Heart right ventricle (tissue), 16 donors: ENCODE results near the gene NUAK1. TPM values are rescaled to one million over a fixed set of nuclear protein-coding genes. Genes with fewer than 3 reads are reported as not detected.

ENCODE experiments used
- ATAC-seq, 8 donors: fragments of 200-7000 bp; cut with Tn5 transposase; one replicate each; pipeline ENCODE4 v1.9.1; 2020; ENCODE audit warnings: mild to moderate bottlenecking in 8 of 8, moderate library complexity in 8 of 8, moderate number of reproducible peaks in 1 of 8
- DNase-seq, 2 donors: peaks; one replicate each; pipeline ENCODE4 v3.0.0-alpha.2; 2020
- H3K27ac ChIP-seq, 10 donors: fragments of 200-600 bp; sonication (generic) in 2 of 10; one replicate each; pipeline versions ENCODE4 v1.5.0 to v1.8.0; 2020 to 2022; ENCODE audit warnings: mild to moderate bottlenecking in 3 of 10
- H3K27me3 ChIP-seq, 7 donors: fragments of 200-600 bp; one replicate each; pipeline ENCODE4 v1.8.0; 2021 to 2022; ENCODE audit warnings: mild to moderate bottlenecking in 2 of 7
- H3K36me3 ChIP-seq, 9 donors: fragments of 200-600 bp; sonication (generic) in 1 of 9; one replicate each; pipeline versions ENCODE4 v1.5.0 to v1.8.0; 2020 to 2022; ENCODE audit warnings: mild to moderate bottlenecking in 2 of 9
- H3K4me1 ChIP-seq, 9 donors: fragments of 200-600 bp; sonication (generic) in 1 of 9; one replicate each; pipeline versions ENCODE4 v1.5.0 to v1.8.0; 2020 to 2022; ENCODE audit warnings: mild to moderate bottlenecking in 4 of 9
- H3K4me3 ChIP-seq, 10 donors: fragments of 200-600 bp; sonication (generic) in 2 of 10; one replicate each; pipeline versions ENCODE4 v1.5.0 to v1.8.0; 2020 to 2022; ENCODE audit warnings: mild to moderate bottlenecking in 7 of 10, moderate library complexity in 2 of 10
- H3K9me3 ChIP-seq, 11 donors: fragments of 200-600 bp in 10 of 11; sonication (generic) in 2 of 11; one replicate each; pipeline versions ENCODE4 v1.5.0 to v1.8.0; 2013 to 2022; ENCODE audit warnings: mild to moderate bottlenecking in 2 of 11, control low read depth in 1 of 11, moderate library complexity in 1 of 11
- CTCF ChIP-seq, 9 donors: fragments of 200-600 bp; sonication (generic) in 2 of 9; IDR thresholded peaks; one replicate each; pipeline versions ENCODE4 v1.5.0 to v1.8.0; 2021 to 2022; ENCODE audit warnings: antibody characterized with exemption in 9 of 9, mild to moderate bottlenecking in 5 of 9, moderate library complexity in 1 of 9
- WGBS, 2 donors: extraction: QIAGEN DNeasy Blood & Tissue Kit; methylation state at CpG; one replicate each; pipeline ENCODE4 v1.1.7; 2013; ENCODE audit warnings: inconsistent platforms in 1 of 2; 5-methylcytosine and 5-hydroxymethylcytosine counted together
- intact Hi-C, 10 donors: fragments of 100-400 bp; cut with DNase I; formaldehyde crosslinking; loops; one replicate each; pipeline versions ENCODE4 v1.11.1 to v1.14.2; 2022
- polyA plus RNA-seq, 2 donors: library from polyadenylated mRNA; stranded (reverse); fragments of 200-250 nt; gene quantifications; one replicate each; pipeline ENCODE4 v1.2.3, GENCODE V29; 2013
- total RNA-seq, 10 donors: library from RNA; stranded (reverse); fragmentation: NEBNext Ultra II Directional in 3 of 10; extraction: Animal tissue kit (Norgen Biotek cat#: 25700) in 3 of 10; gene quantifications; one replicate each; pipeline versions ENCODE4 v1.2.1 to v1.2.4, GENCODE V29; 2021 to 2023
- donor health status: Arrhythmogenic right ventricular cardiomyopathy.
- donor health status: ischemic (EF 13 %, LVEDD 7.1; RV severe dilation, severe dysfunction).
- donor health status: healthy with polysubstance abuse.
- donor health status: DM: no; HTN: yes; CAD: no.
- donor health status: DM: no; HTN: no; CAD: no.
- donor health status: ischemic (EF 25% LVEDD 6.9; RV normal size, moderate dysfunction).
- donor health status: ischemic (EF 25% LVEDD 5.7; RV mildly dilated, moderate dysfunction).
- donor health status: healthy.
- donor health status: DM: yes; HTN: yes; CAD: no.
- donor health status: Ischemic cardiomyopathy.
- donor health status: ischemic (EF 35%, LVEDD 5.7; RV mildly dilated, moderate dysfunction).
- donor health status: nonischemic (EF 11% LVEDD 7.7; RV severe dilation, severe dysfunction).
- donor health status: DM: yes; HTN: yes; CAD: no.
- donor health status: PGD.
- donor health status: ischemic (EF 29% LVEDD 5.4; RV normal size, mild dysfunction).
- donor health status: nonischemic (EF 23%, LVEDD 6.1; RV moderate dilation, normal function).

Gene NUAK1
- total and polyA plus RNA-seq, 12 donors = 9.8 to 59.0 (median 44.8) TPM

- Histone ChIP-seq H3K4me1 (peaks cover 0 to 66% (median 45%) of the 10 kb centered on the region in 9 donors), H3K9me3 (no peaks in the 10 kb centered on the region), H3K27me3 (no peaks in the 10 kb centered on the region), H3K4me3 (no peak overlapping the region), H3K27ac (peak overlapping the region in 1 of 10 donors; percentile 19), H3K36me3 (peaks cover 0 to 86% (median 41%) of the 10 kb centered on the region in 9 donors)
- DNase-seq (no peak), ATAC-seq (no peak)
- WGBS, 2 donors = 95 to 96% methylated on average over 3 of the region's 3 CpGs
- no peak for TF ChIP-seq CTCF (IDR thresholded peaks at IDR 0.05)
- intact Hi-C loops = loop anchor here in 1 of 10 donors (10.0 kb wide), 1 partner anchor 83 kb away; no protein-coding TSS in a partner anchor
These were observed 70.5 kb downstream of the NUAK1 start for GRCh38 chr12:106068296-106068695.

- DNase-seq (no peak), ATAC-seq (no peak)
- no peaks in the 10 kb centered on the region for H3K9me3 ChIP-seq
- intact Hi-C loops = loop anchor here in 1 of 10 donors (10.0 kb wide), 1 partner anchor 83 kb away; no protein-coding TSS in a partner anchor
- no peak overlapping the region for H3K4me3 ChIP-seq
- peak overlapping the region in 1 of 10 donors; percentile 80 for H3K27ac ChIP-seq
- H3K4me1 ChIP-seq = peaks cover 0 to 66% (median 45%) of the 10 kb centered on the region in 9 donors
- no peak for TF ChIP-seq CTCF (IDR thresholded peaks at IDR 0.05)
- 91 to 96% methylated on average over 15 of the region's 15 CpGs for WGBS, 2 donors
- peaks cover 0 to 80% (median 41%) of the 10 kb centered on the region in 9 donors for H3K36me3 ChIP-seq
- no peaks in the 10 kb centered on the region for H3K27me3 ChIP-seq
These were observed 71.0 kb downstream of the NUAK1 start for GRCh38 chr12:106067606-106068205.

- WGBS, 2 donors = 95% methylated on average over 25 of the region's 25 CpGs
These were observed 71.9 kb downstream of the NUAK1 start for GRCh38 chr12:106066726-106067325.

More at GRCh38 chr12:106066726-106067325, 71.9 kb downstream of the NUAK1 start:
- H3K9me3 ChIP-seq = no peaks in the 10 kb centered on the region
- H3K27ac ChIP-seq = peak overlapping the region in 6 of 10 donors; percentile 33 to 82 (median 68)
- H3K4me1 ChIP-seq = peaks cover 0 to 65% (median 42%) of the 10 kb centered on the region in 9 donors
- ATAC-seq (peak in 1 of 8 donors; percentile 6), DNase-seq (no peak)
- intact Hi-C loops = loop anchor here in 1 of 10 donors (10.0 kb wide), 1 partner anchor 82 kb away; no protein-coding TSS in a partner anchor
- H3K36me3 ChIP-seq = peaks cover 0 to 72% (median 41%) of the 10 kb centered on the region in 9 donors
- H3K27me3 ChIP-seq = no peaks in the 10 kb centered on the region
- no peak overlapping the region for H3K4me3 ChIP-seq
- no peak for TF ChIP-seq CTCF (IDR thresholded peaks at IDR 0.05)
